Raji (cell line): ENCODE measurements around the gene CYP4A22.

ENCODE experiments used
- POLR2A ChIP-seq: IDR thresholded peaks from 2 replicates; pipeline ENCODE4 v1.6.1; 2011; ENCODE audit warnings: low read depth, low read length, control low read depth; ENCODE audit not compliant: insufficient read depth

The CYP4A22 gene

GRCh38 chr1:47187231-47187925 lies 50.1 kb downstream of the CYP4A22 start:
- TF ChIP-seq POLR2A, result no peak

- no peak for TF ChIP-seq POLR2A
Measured at GRCh38 chr1:47187926-47188250, 50.6 kb downstream of the CYP4A22 start.

GRCh38 chr1:47188791-47189785 lies 51.8 kb downstream of the CYP4A22 start:
- TF ChIP-seq POLR2A, result no peak

- TF ChIP-seq POLR2A, result no peak
Measured at GRCh38 chr1:47189844-47190508, 52.7 kb downstream of the CYP4A22 start, which contains the start of gene PDZK1IP1. PDZK1IP1 (minus strand) TSS chr1:47190036; CDS start chr1:47189932, 104 bp downstream.

GRCh38 chr1:47190509-47190855 lies 53.2 kb downstream of the CYP4A22 start:
- no peak for TF ChIP-seq POLR2A

- no peak for TF ChIP-seq POLR2A
Measured at GRCh38 chr1:47190857-47191256, 53.6 kb downstream of the CYP4A22 start.

GRCh38 chr1:47191940-47192457 lies 54.8 kb downstream of the CYP4A22 start:
- no peak for TF ChIP-seq POLR2A

GRCh38 chr1:47192458-47193384 lies 55.5 kb downstream of the CYP4A22 start:
- TF ChIP-seq POLR2A, result no peak

- no peak for TF ChIP-seq POLR2A
Measured at GRCh38 chr1:47194311-47194710, 57.1 kb downstream of the CYP4A22 start.

- no peak for TF ChIP-seq POLR2A
Measured at GRCh38 chr1:47196622-47197021, 59.4 kb downstream of the CYP4A22 start.

- no peak for TF ChIP-seq POLR2A
Measured at GRCh38 chr1:47198214-47198613, 61.0 kb downstream of the CYP4A22 start.
